Astrocyte (in vitro differentiated cells and primary cell): ENCODE data around the gene CARS1.

Experiments used
- CTCF ChIP-seq: IDR thresholded peaks from 2 replicates; pipeline ENCODE4 v1.5.1; 2011; ENCODE audit warnings: low read depth, mild to moderate bottlenecking, inconsistent platforms, low read length, moderate library complexity; ENCODE audit not compliant: insufficient read depth
- EZH2 ChIP-seq: IDR thresholded peaks from 2 replicates; pipeline ENCODE4 v1.6.1; 2012; ENCODE audit warnings: mild to moderate bottlenecking, low read length, inconsistent platforms; ENCODE audit not compliant: insufficient read depth

GRCh38 chr11:3041699-3042441 lies 15.4 kb downstream of the CARS1 start:
- TF ChIP-seq CTCF (no peak), EZH2 (no peak)
